GM12801 (cell line): ENCODE measurements around the gene UNKL.

Experiments used
- CTCF ChIP-seq: IDR thresholded peaks from one replicate; pipeline ENCODE4 v1.5.1; 2011; ENCODE audit warnings: control low read depth; ENCODE audit not compliant: insufficient read length; ENCODE audit errors: extremely low read depth

UNKL gene

GRCh38 chr16:1314399-1315068, 100.0 kb downstream of the UNKL start:
- no peak for TF ChIP-seq CTCF

GRCh38 chr16:1313721-1314369, 100.7 kb downstream of the UNKL start:
- no peak for TF ChIP-seq CTCF
